Nucleus accumbens (tissue), 56 donors: ENCODE results near the gene OR9K2.
"Not testable (repeated sequence)": the region's sequence is repeated elsewhere in the genome, so short reads cannot be mapped to it uniquely, and the experiment has no call there.

Experiments used
- DNase-seq, 56 donors: peaks; one replicate each; lab custom pipeline; 2025; lab: John Stamatoyannopoulos, UW

OR9K2 gene

DNA sequence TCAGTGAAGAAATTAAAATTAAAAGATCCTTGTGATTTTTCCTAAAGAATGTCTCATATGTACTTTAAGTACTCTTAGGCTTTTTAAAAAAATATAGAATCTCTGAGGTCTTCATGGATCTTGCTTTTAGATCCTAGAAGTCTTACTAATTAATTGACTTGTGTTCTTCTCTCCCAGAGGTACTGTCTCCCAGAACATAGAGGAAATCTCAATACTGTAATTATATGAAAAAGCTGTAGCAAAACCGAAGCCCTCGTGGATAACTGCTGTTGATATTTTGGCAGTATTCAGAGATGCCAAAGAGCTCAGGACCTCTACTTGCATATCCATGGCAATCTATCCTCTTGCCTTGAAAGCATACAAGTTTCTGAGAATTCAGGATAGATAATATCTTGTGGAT is at the start of gene OR9K2:
Gene OR9K2, plus strand, starts transcription at position 301 of the 400 bp plus-strand sequence. CDS start 3,429 bp downstream, outside the sequence.
- DNase-seq: no peak

DNA sequence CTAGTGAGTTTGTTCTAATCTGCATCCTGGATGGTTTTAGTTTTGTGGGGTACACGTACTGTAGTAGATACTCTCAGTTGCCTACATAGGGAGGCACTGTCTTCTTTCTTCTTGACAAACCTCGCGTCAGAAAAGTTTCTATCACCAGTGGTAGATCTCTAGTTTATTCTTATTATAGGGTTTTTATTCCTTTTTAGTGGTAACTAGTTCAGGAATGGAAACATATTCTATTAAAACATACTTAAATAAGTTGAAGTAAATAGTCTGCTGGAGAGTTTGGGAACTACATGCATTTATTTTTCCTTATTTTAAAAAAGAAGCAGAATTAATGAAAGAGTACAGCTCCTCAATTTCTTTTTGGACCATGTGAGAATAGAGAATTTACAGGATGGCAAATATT is 33.6 kb upstream of the OR9K2 start:
- DNase-seq: no peak

DNA sequence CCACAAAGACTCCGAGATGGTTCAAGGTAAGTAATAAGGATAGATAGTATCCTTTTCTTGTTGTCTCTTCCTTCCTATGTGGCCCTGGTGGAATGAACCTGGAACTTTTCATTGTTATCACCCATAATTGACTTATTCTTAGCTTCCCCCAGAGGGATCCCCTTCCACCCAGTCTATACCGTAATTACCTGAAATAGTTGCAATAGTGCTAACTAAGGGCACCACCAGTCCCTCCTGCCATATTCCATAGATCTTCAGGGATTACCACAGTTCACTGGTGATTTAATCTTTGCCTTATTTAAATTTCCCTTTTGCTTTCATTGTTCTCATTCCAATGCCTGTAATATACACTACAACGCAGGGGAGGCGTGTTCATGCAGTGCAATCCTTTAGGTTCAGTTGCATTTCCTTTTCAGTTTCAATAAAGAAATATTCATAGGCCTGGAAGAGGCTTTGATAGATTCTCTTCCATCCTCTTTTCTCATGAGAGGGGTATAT is 13.8 kb upstream of the OR9K2 start:
- DNase-seq: no peak

DNA sequence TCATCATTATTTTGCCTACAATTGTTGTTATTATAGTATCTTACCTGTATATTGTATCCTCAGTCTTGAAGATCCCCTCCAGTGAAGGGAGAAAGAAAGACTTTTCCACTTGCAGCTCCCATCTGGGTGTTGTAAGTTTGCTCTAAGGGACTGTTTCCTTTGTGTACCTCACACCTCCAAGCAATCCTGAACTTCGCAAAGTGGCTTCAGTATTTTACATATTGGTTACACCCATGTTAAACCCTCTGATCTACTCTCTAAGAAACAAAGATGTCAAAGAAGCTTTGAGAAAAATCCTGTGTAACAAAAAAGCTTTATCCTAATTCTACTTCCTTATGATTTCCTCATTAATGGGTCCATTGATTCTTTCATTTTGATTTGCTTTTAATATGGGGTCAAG is 10.1 kb upstream of the OR9K2 start:
- DNase-seq: no peak

DNA sequence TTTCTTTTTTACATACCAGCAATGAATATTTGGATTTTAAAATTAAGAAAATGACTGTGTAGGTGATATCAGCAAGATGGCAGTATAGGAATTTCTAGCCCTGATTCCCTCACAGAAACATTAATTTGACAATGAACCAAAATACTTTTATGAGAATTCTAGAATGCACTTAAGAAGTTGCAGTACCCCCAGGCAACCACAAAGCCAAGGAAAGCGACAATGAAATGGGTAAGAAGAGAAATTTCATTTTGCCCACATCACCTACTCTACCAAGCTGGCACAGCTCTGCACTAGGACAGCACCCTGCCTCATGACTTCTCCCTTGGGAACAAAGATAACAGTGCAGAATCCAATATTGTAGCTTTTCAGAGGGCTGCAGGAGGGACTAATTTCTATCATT is 6.6 kb downstream of the OR9K2 start:
- DNase-seq: no peak

- peak in 24 of 56 donors; percentile 0 to 56 (median 12) for DNase-seq
Measured at GRCh38 chr12:55142669-55143565, 16.7 kb downstream of the OR9K2 start.

GRCh38 chr12:55143566-55143870 is 17.3 kb downstream of the OR9K2 start:
- no peak for DNase-seq

DNA sequence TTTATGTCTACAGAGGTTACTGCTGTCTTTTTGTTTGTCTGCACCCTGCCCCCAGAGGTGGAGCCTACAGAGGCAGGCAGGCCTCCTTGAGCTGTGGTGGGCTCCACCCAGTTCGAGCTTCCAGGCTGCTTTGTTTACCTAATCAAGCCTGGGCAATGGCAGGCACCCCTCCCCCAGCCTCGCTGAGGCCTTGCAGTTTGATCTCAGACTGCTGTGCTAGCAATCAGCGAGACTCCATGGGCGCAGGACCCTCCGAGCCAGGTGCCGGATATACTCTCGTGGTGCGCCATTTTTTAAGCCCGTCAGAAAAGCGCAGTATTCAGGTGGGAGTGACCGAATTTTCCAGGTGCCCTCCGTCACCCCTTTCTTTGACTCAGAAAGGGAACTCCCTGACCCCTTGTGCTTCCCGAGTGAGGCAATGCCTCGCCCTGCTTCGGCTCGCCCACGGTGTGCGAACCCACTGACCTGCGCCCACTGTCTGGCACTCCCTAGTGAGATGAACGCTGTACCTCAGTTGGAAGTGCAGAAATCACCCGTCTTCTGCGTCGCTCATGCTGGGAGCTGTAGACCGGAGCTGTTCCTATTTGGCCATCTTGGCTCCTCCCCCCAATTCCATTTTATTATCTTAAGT is 40.9 kb downstream of the OR9K2 start:
- not testable (repeated sequence) for DNase-seq

- DNase-seq: no peak
Measured at GRCh38 chr12:55171445-55171844, 45.2 kb downstream of the OR9K2 start.

GRCh38 chr12:55171846-55172245 is 45.6 kb downstream of the OR9K2 start:
- DNase-seq: not testable (repeated sequence)

- DNase-seq: no peak
Measured at GRCh38 chr12:55172686-55173085, 46.5 kb downstream of the OR9K2 start.

- no peak for DNase-seq
Measured at GRCh38 chr12:55173456-55173855, 47.2 kb downstream of the OR9K2 start.
